ENCODE measurements around the gene CD226.

DNA sequence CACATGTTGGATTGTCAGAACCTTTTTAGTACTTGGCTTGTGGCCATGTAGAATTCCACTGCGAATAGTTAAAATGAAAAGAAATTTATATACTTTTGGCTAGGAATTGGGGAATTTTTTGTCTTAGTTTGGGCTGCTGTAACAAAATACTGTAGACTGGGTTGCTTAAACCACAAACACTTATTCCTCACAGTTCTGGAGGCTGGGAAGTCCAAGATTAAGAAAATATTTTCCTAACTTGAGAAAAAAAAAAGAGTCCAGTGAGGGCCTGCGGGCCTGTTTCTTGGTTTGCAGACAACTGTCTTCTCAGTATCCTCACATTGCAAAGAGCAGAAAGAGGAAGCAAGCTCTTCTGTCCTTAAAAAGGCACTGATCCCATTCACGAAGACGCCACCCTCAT is 81.9 kb downstream of the CD226 start:
- TF ChIP-seq CTCF (IDR thresholded peaks at IDR 0.05; ENCODE audit: insufficient read depth, low read length, poor library complexity, severe bottlenecking) (no peak), EZH2phosphoT487 (conservative IDR thresholded peaks at IDR 0.05; ENCODE audit: low read length) (no peak)

Measured in SU-DHL-6 (cell line).